SIG-M5 (cell line): ENCODE data around the gene NBPF20.
"Not testable (repeated sequence)": the region's sequence is repeated elsewhere in the genome, so short reads cannot be mapped to it uniquely, and the experiment has no call there.

ENCODE experiments used
- DNase-seq: peaks from one replicate; lab custom pipeline; 2025; lab: John Stamatoyannopoulos, UW

The NBPF20 gene

DNA sequence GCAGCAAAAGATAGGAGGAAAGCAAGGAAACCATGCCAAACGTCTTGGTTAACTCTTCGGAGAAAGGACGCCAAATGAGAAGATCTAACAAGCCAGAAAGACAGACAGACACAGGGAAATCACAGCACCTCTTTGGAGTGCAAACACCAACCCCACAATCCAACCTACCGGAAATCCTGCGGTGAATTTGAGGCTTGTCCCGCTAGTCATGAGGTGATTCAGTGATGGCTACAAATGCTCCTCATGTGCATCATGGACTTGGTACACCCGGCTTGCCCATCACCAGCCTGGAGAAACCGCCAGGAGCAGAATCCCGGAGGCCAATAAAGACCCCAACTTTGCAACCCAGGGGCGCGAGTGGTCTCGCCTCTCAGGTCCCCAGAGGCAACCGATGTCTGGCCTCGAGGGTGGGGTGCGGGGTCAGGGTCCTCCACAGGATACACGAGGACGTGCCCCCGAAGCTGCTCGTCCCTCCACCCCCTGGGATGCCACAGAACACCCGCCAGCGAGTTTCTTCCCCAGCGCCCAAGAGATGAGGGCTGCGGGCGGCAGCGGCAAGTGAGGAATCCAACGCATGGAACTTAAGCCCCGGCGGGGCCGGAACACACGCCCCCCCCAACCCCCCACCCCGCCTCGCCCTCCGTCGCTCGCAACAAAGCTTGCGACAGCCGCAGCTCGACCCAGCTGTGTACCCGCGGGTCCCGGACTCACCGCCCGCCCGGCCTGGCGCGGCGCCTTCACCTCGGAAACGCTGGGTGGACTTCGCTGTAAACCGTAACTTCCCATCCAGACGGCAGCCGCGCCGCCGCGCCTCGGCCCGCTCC is 579 bp downstream of the NBPF20 start:
- DNase-seq = not testable (repeated sequence)

DNA sequence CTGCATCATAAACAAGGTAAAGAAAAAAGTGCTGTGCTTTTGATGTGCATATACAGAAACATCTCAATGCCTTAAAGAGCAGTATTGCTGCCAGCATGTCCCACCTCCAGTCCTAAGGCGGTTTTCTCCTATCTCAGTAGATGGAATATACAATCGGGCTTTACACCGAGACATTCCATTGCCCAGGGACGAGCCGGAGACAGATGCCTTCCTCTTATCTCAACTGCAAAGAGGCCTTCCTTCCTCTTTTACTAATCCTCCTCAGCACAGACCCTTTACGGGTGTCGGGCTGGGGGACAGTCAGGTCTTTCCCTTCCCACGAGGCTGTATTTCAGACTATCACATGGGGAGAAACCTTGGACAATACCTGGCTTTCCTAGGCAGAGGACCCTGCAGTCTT is 10.3 kb downstream of the NBPF20 start:
- DNase-seq = not testable (repeated sequence)

DNA sequence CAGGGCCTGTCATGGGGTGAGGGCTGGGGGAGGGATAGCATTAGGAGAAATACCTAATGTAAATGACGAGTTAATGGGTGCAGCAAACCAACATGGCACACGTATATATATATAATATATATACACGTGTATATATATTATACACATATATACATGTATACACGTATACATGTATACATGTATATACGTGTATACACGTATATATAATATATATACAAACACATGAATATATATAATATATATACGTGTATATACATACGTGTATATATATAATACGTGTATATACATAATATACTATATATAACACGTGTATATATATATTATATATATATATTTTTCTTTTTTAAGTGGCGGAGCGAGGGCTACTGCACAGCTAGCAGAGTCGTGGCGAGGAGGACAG is 18.1 kb downstream of the NBPF20 start:
- not testable (repeated sequence) for DNase-seq

DNA sequence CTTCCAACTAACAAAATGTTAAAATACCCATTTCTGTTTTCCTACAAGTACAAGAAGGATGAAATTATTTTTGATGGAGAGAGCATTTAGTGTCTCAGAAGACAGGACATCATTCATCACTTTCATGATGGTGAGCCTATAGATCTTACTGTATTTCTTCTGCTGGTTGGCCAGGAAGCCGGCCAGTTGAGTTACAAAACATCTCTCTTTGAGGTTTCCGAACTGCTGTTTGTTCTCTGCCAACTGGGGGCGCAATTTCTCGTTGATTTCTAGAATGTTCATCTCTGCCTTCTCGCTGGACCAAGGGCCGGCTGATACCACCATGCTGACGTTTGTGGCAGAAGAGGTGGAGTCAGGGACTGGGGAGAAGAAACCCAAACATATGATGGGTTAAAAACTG is 20.5 kb downstream of the NBPF20 start:
- DNase-seq = not testable (repeated sequence)

DNA sequence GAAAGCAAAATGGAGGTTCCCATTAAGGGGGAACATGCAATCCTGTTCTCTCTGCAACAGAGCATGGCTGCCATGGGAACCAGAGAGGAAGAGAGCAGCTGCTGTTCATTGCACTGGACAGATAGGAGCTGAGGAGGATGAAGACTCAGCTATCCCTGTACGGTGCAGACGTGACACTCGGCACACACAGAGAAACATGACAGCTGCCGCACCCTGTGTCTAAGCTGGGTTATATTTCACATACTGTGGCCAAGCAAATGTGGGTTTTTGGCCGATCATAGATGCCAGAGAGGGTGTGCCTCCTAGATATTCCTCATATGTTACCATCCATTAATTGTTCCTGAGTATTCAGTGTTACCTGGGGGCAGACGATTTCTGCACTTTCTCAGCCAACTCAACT is 24.7 kb downstream of the NBPF20 start:
- DNase-seq = not testable (repeated sequence)
